HEK293 (cell line): ENCODE data around the gene TYR.

Source experiments
- CTCF ChIA-PET: fragments of 350-600 bp; formaldehyde crosslinking; extraction: SDS; loops from one replicate; lab custom pipeline; 2021; ENCODE audit warnings: antibody characterized with exemption; lab: Yijun Ruan, JAX
- POLR2A ChIA-PET: fragments of 300-600 bp; formaldehyde crosslinking; extraction: SDS; loops from one replicate; lab custom pipeline; 2020; ENCODE audit warnings: antibody characterized with exemption, inconsistent platforms; lab: Yijun Ruan, JAX
- H3K27ac ChIP-seq: fragments of 200-500 bp; sonication (Bioruptor generic); 2 replicates; pipeline ENCODE4 v1.5.1; 2014; ENCODE audit warnings: low read depth, low read length, control low read depth, inconsistent platforms; ENCODE audit errors: extremely low read depth
- H3K36me3 ChIP-seq, 2 experiments: fragments of 200-500 bp in 1 of 2; sonication (Bioruptor generic) in 1 of 2; 1 replicate in 1 of 2; 2 replicates in 1 of 2; pipeline ENCODE4 v1.5.1; 2014 to 2017; ENCODE audit warnings: inconsistent platforms in 2 of 2, low read length in 2 of 2; ENCODE audit not compliant: control insufficient read depth in 2 of 2, insufficient read depth in 1 of 2
- H3K4me1 ChIP-seq: fragments of 200-500 bp; sonication (Bioruptor generic); 2 replicates; pipeline ENCODE4 v1.5.1; 2014; ENCODE audit warnings: mild to moderate bottlenecking, low read length, inconsistent platforms; ENCODE audit not compliant: control insufficient read depth, insufficient read depth
- H3K4me3 ChIP-seq: 2 replicates; pipeline ENCODE4 v1.5.1; 2011; ENCODE audit warnings: low read depth, mild to moderate bottlenecking, control low read depth, low read length, moderate library complexity
- H3K9me3 ChIP-seq: fragments of 200-500 bp; sonication (Bioruptor generic); 2 replicates; pipeline ENCODE4 v1.5.1; 2014; ENCODE audit warnings: low read depth, low read length, inconsistent platforms; ENCODE audit not compliant: control insufficient read depth, insufficient read depth
- CTCF ChIP-seq: fragments of 450-650 bp; formaldehyde crosslinking; IDR thresholded peaks from 2 replicates; pipeline ENCODE4 v1.5.1; 2016; ENCODE audit warnings: missing biosample characterization, missing genetic modification characterization
- ELK4 ChIP-seq: IDR thresholded peaks from 2 replicates; pipeline ENCODE4 v1.6.1; 2011; ENCODE audit warnings: mild to moderate bottlenecking, low read depth, low read length, borderline replicate concordance
- HOXC10 ChIP-seq: sonication (generic); formaldehyde crosslinking; IDR thresholded peaks from 2 replicates; pipeline ENCODE4 v1.8.1; 2023; ENCODE audit warnings: mild to moderate bottlenecking, missing genetic modification reagents
- KLF1 ChIP-seq: fragments of 450-650 bp; formaldehyde crosslinking; IDR thresholded peaks from 2 replicates; pipeline ENCODE4 v1.5.1; 2016; ENCODE audit warnings: missing biosample characterization, missing genetic modification characterization
- KLF8 ChIP-seq: fragments of 450-650 bp; formaldehyde crosslinking; IDR thresholded peaks from 2 replicates; pipeline ENCODE4 v1.5.1; 2016; ENCODE audit warnings: missing biosample characterization, missing genetic modification characterization
- MYNN ChIP-seq: fragments of 450-650 bp; formaldehyde crosslinking; IDR thresholded peaks from 2 replicates; pipeline ENCODE4 v1.5.1; 2016; ENCODE audit warnings: missing biosample characterization, missing genetic modification characterization, borderline replicate concordance
- PRDM6 ChIP-seq: fragments of 450-650 bp; formaldehyde crosslinking; IDR thresholded peaks from 2 replicates; pipeline ENCODE4 v1.5.1; 2017; ENCODE audit warnings: missing biosample characterization, missing genetic modification characterization
- SP2 ChIP-seq: fragments of 450-650 bp; formaldehyde crosslinking; IDR thresholded peaks from 2 replicates; pipeline ENCODE4 v1.5.1; 2016; ENCODE audit warnings: missing biosample characterization, missing genetic modification characterization
- YY2 ChIP-seq: fragments of 450-650 bp; formaldehyde crosslinking; IDR thresholded peaks from 2 replicates; pipeline ENCODE4 v1.5.1; 2016; ENCODE audit warnings: missing biosample characterization, missing genetic modification characterization
- ZNF18 ChIP-seq: fragments of 450-650 bp; formaldehyde crosslinking; IDR thresholded peaks from 2 replicates; pipeline ENCODE4 v1.5.1; 2016; ENCODE audit warnings: missing biosample characterization, missing genetic modification characterization
- ZNF302 ChIP-seq: fragments of 450-650 bp; formaldehyde crosslinking; IDR thresholded peaks from 2 replicates; pipeline ENCODE4 v1.5.1; 2016; ENCODE audit warnings: missing biosample characterization, missing genetic modification characterization, low read depth
- ZNF324 ChIP-seq: fragments of 450-650 bp; formaldehyde crosslinking; IDR thresholded peaks from 2 replicates; pipeline ENCODE4 v1.5.1; 2016; ENCODE audit warnings: missing biosample characterization, missing genetic modification characterization
- ZNF354C ChIP-seq: fragments of 450-650 bp; formaldehyde crosslinking; IDR thresholded peaks from 2 replicates; pipeline ENCODE4 v1.5.1; 2016; ENCODE audit warnings: missing biosample characterization, missing genetic modification characterization, low read depth, borderline replicate concordance
- ZNF514 ChIP-seq: fragments of 450-650 bp; formaldehyde crosslinking; IDR thresholded peaks from 2 replicates; pipeline ENCODE4 v1.5.1; 2016; ENCODE audit warnings: missing biosample characterization, missing genetic modification characterization
- ZNF521 ChIP-seq: fragments of 450-650 bp; formaldehyde crosslinking; IDR thresholded peaks from 2 replicates; pipeline ENCODE4 v1.5.1; 2017; ENCODE audit warnings: missing biosample characterization, mild to moderate bottlenecking, missing genetic modification characterization
- ZNF544 ChIP-seq: fragments of 450-650 bp; formaldehyde crosslinking; IDR thresholded peaks from 2 replicates; pipeline ENCODE4 v1.5.0; 2017; ENCODE audit warnings: missing biosample characterization, missing genetic modification characterization
- ZNF560 ChIP-seq: fragments of 450-650 bp; formaldehyde crosslinking; IDR thresholded peaks from 2 replicates; pipeline ENCODE4 v1.5.1; 2017; ENCODE audit warnings: missing biosample characterization, missing genetic modification characterization, borderline replicate concordance
- ZNF623 ChIP-seq: fragments of 450-650 bp; formaldehyde crosslinking; IDR thresholded peaks from 2 replicates; pipeline ENCODE4 v1.5.1; 2016; ENCODE audit warnings: missing biosample characterization, missing genetic modification characterization
- ZSCAN18 ChIP-seq: fragments of 450-650 bp; formaldehyde crosslinking; IDR thresholded peaks from 2 replicates; pipeline ENCODE4 v1.5.1; 2016; ENCODE audit warnings: missing biosample characterization, missing genetic modification characterization

Gene TYR

GRCh38 chr11:89163686-89164085, 14.0 kb upstream of the TYR start (continued):
- no peak for TF ChIP-seq YY2 (tag by site-specific recombination)
- no peak for TF ChIP-seq ZNF18 (tag by site-specific recombination)
- TF ChIP-seq MYNN, result no peak
- no peak for TF ChIP-seq ZNF521 (tag by site-specific recombination)
- no peak for TF ChIP-seq ZSCAN18
- no peak for TF ChIP-seq ZNF324

- TF ChIP-seq SP2 (tag by site-specific recombination) (no peak), HOXC10 (CRISPR knock-in tag) (no peak), PRDM6 (tag by site-specific recombination) (no peak), KLF1 (tag by site-specific recombination) (no peak), ZNF302 (tag by site-specific recombination) (no peak), ELK4 (no peak), ZNF544 (tag by site-specific recombination) (no peak), KLF8 (tag by site-specific recombination) (no peak), ZNF560 (no peak), ZNF354C (tag by site-specific recombination) (no peak), CTCF (tag by site-specific recombination) (no peak), ZNF514 (tag by site-specific recombination) (no peak), ZNF623 (no peak)
- TF ChIP-seq, all 188 proteins: peak for 0
- ChIA-PET POLR2A (no interaction called here), CTCF (no interaction called here)
- Histone ChIP-seq H3K9me3 (no peaks in the 10 kb centered on the region), H3K4me3 (no peak overlapping the region), H3K4me1 (no peaks in the 10 kb centered on the region), H3K27ac (no peak overlapping the region), H3K36me3 (no peaks in the 10 kb centered on the region)
These were observed 9.3 kb upstream of the TYR start for GRCh38 chr11:89168396-89168795.
